Measurements from ENCODE around the gene ABI1. TPM values are rescaled to one million over a fixed set of nuclear protein-coding genes. Genes with fewer than 3 reads are reported as not detected.

Gene ABI1
- total and polyA plus RNA-seq, 5 experiments from 2014 or later = 61.7 to 71.9 (median 64.9) TPM

- no peaks in the 10 kb centered on the region for H3K27me3 Mint-ChIP-seq
- POLR2A ChIA-PET = no interaction called here
- no peak for DNase-seq
- peaks cover 0 to 55% (median 10%) of the 10 kb centered on the region in 3 donors for H3K36me3 Mint-ChIP-seq
- ATAC-seq = no peak
- no peaks in the 10 kb centered on the region for H3K4me1 Mint-ChIP-seq
- H3K27ac Mint-ChIP-seq = peak overlapping the region in 2 of 10 donors; percentile 16 to 67
- H3K4me3 Mint-ChIP-seq = no peak overlapping the region
- no peaks in the 10 kb centered on the region for H3K9me3 Mint-ChIP-seq
Measured at GRCh38 chr10:26715137-26715487, 145.6 kb downstream of the ABI1 start.

- Mint-ChIP-seq H3K27ac (peak overlapping the region in 1 of 10 donors; percentile 67), H3K27me3 (no peaks in the 10 kb centered on the region)
Measured at GRCh38 chr10:26714415-26715136, 146.2 kb downstream of the ABI1 start.

GRCh38 chr10:26711324-26711723, 149.4 kb downstream of the ABI1 start:
- peaks cover 0 to 65% (median 20%) of the 10 kb centered on the region in 3 donors for H3K36me3 Mint-ChIP-seq
- H3K27ac Mint-ChIP-seq = no peak overlapping the region
- H3K27me3 Mint-ChIP-seq = no peaks in the 10 kb centered on the region
- H3K4me1 Mint-ChIP-seq = peaks cover 0 to 6% (median 1%) of the 10 kb centered on the region in 4 donors
- POLR2A ChIA-PET = no interaction called here
- H3K4me3 Mint-ChIP-seq = no peak overlapping the region
- DNase-seq (no peak), ATAC-seq (no peak)
- no peaks in the 10 kb centered on the region for H3K9me3 Mint-ChIP-seq

More at GRCh38 chr10:26714415-26715136, 146.2 kb downstream of the ABI1 start:
- H3K36me3 Mint-ChIP-seq = peaks cover 0 to 52% (median 10%) of the 10 kb centered on the region in 3 donors
- DNase-seq (no peak), ATAC-seq (no peak)
- POLR2A ChIA-PET = interaction anchor here (0.7 kb wide), 1 partner anchor 116 kb away, joined by 4 read pairs; no protein-coding TSS in a partner anchor
- H3K4me3 Mint-ChIP-seq = no peak overlapping the region
- no peaks in the 10 kb centered on the region for H3K4me1 Mint-ChIP-seq
- no peaks in the 10 kb centered on the region for H3K9me3 Mint-ChIP-seq

GRCh38 chr10:26706936-26707335, 153.8 kb downstream of the ABI1 start:
- no peak for DNase-seq
- no peaks in the 10 kb centered on the region for H3K9me3 Mint-ChIP-seq
- H3K27me3 Mint-ChIP-seq = no peaks in the 10 kb centered on the region
- H3K36me3 Mint-ChIP-seq = peaks cover 0 to 60% (median 20%) of the 10 kb centered on the region in 3 donors
- no peak overlapping the region for H3K27ac Mint-ChIP-seq
- ATAC-seq = no peak
- peaks cover 8 to 12% (median 9%) of the 10 kb centered on the region in 4 donors for H3K4me1 Mint-ChIP-seq
- POLR2A ChIA-PET = interaction anchor here (0.5 to 2.0 kb wide), 2 partner anchors 10 to 110 kb away, joined by 3 to 9 read pairs; partner anchors contain the start of gene PDSS1
- H3K4me3 Mint-ChIP-seq = no peak overlapping the region

GRCh38 chr10:26706206-26706605, 154.6 kb downstream of the ABI1 start:
- peak overlapping the region in 2 of 10 donors; percentile 11 to 27 for H3K27ac Mint-ChIP-seq
- no peaks in the 10 kb centered on the region for H3K9me3 Mint-ChIP-seq
- peaks cover 8 to 15% (median 12%) of the 10 kb centered on the region in 4 donors for H3K4me1 Mint-ChIP-seq
- no peak for ATAC-seq
- DNase-seq = no peak
- POLR2A ChIA-PET = interaction anchor here (2.0 kb wide), 1 partner anchor 9 kb away, joined by 9 read pairs; the partner anchor contains the start of gene PDSS1
- no peaks in the 10 kb centered on the region for H3K27me3 Mint-ChIP-seq
- peaks cover 0 to 60% (median 20%) of the 10 kb centered on the region in 3 donors for H3K36me3 Mint-ChIP-seq
- H3K4me3 Mint-ChIP-seq = no peak overlapping the region

GRCh38 chr10:26703974-26704373, 156.8 kb downstream of the ABI1 start:
- H3K4me3 Mint-ChIP-seq = no peak overlapping the region
- POLR2A ChIA-PET = no interaction called here
- peaks cover 0 to 54% (median 20%) of the 10 kb centered on the region in 3 donors for H3K36me3 Mint-ChIP-seq
- no peaks in the 10 kb centered on the region for H3K27me3 Mint-ChIP-seq
- DNase-seq (no peak), ATAC-seq (no peak)
- H3K27ac Mint-ChIP-seq = no peak overlapping the region
- H3K4me1 Mint-ChIP-seq = peaks cover 18 to 27% (median 25%) of the 10 kb centered on the region in 4 donors
- H3K9me3 Mint-ChIP-seq = no peaks in the 10 kb centered on the region

GRCh38 chr10:26703096-26703495, 157.7 kb downstream of the ABI1 start:
- Mint-ChIP-seq H3K9me3 (no peaks in the 10 kb centered on the region), H3K36me3 (peaks cover 0 to 45% (median 20%) of the 10 kb centered on the region in 3 donors), H3K27ac (no peak overlapping the region), H3K4me1 (peaks cover 20 to 36% (median 34%) of the 10 kb centered on the region in 4 donors), H3K4me3 (no peak overlapping the region), H3K27me3 (no peaks in the 10 kb centered on the region)
- no peak for ATAC-seq
- POLR2A ChIA-PET = no interaction called here
- DNase-seq = no peak

- DNase-seq = no peak
- peaks cover 20 to 48% (median 43%) of the 10 kb centered on the region in 4 donors for H3K4me1 Mint-ChIP-seq
Measured at GRCh38 chr10:26700884-26701630, 159.7 kb downstream of the ABI1 start.

GRCh38 chr10:26699631-26700030, 161.1 kb downstream of the ABI1 start:
- peak overlapping the region in 1 of 10 donors; percentile 94 for H3K27ac Mint-ChIP-seq
- ATAC-seq (no peak), DNase-seq (no peak)
- H3K4me1 Mint-ChIP-seq = peaks cover 17 to 48% (median 40%) of the 10 kb centered on the region in 4 donors
- no peaks in the 10 kb centered on the region for H3K9me3 Mint-ChIP-seq
- POLR2A ChIA-PET = no interaction called here
- H3K4me3 Mint-ChIP-seq = peak overlapping the region in 5 of 10 donors; percentile 7 to 77 (median 14)
- peaks cover 0 to 13% (median 0%) of the 10 kb centered on the region in 3 donors for H3K36me3 Mint-ChIP-seq
- H3K27me3 Mint-ChIP-seq = no peaks in the 10 kb centered on the region

More at GRCh38 chr10:26700884-26701630, 159.7 kb downstream of the ABI1 start:
- Mint-ChIP-seq H3K27ac (peak overlapping the region in 6 of 10 donors; percentile 2 to 71 (median 26)), H3K36me3 (peaks cover 0 to 25% (median 5%) of the 10 kb centered on the region in 3 donors), H3K27me3 (no peaks in the 10 kb centered on the region), H3K4me3 (no peak overlapping the region), H3K9me3 (no peaks in the 10 kb centered on the region)
- POLR2A ChIA-PET = no interaction called here
- no peak for ATAC-seq

- H3K4me1 Mint-ChIP-seq = peaks cover 17 to 48% (median 40%) of the 10 kb centered on the region in 4 donors
- H3K27me3 Mint-ChIP-seq = no peaks in the 10 kb centered on the region
- POLR2A ChIA-PET = no interaction called here
- no peak for DNase-seq
- H3K27ac Mint-ChIP-seq = peak overlapping the region in 7 of 10 donors; percentile 83 to 97 (median 92)
- H3K36me3 Mint-ChIP-seq = peaks cover 0 to 9% (median 0%) of the 10 kb centered on the region in 3 donors
- no peak for ATAC-seq
- no peaks in the 10 kb centered on the region for H3K9me3 Mint-ChIP-seq
- peak overlapping the region; percentile 92 to 98 (median 92) for H3K4me3 Mint-ChIP-seq
Measured at GRCh38 chr10:26698909-26699308, 161.8 kb downstream of the ABI1 start.

GRCh38 chr10:26697922-26698608, 162.7 kb downstream of the ABI1 start:
- Mint-ChIP-seq H3K9me3 (no peaks in the 10 kb centered on the region), H3K27ac (peak overlapping the region; percentile 83 to 97 (median 91)), H3K4me1 (peaks cover 17 to 48% (median 39%) of the 10 kb centered on the region in 4 donors), H3K36me3 (peaks cover 0 to 6% (median 0%) of the 10 kb centered on the region in 3 donors), H3K4me3 (peak overlapping the region; percentile 92 to 98 (median 92)), H3K27me3 (no peaks in the 10 kb centered on the region)
- POLR2A ChIA-PET = interaction anchor here (0.6 to 2.4 kb wide), 4 partner anchors 9 to 456 kb away, joined by 3 to 16 read pairs (median 10); partner anchors contain the start of genes MASTL and YME1L1
- DNase-seq (peak in 1 of 10 donors; percentile 65), ATAC-seq (no peak)
